HepG2 (cell line): ENCODE measurements around the gene ZBTB2. TPM values are rescaled to one million over a fixed set of nuclear protein-coding genes. Genes with fewer than 3 reads are reported as not detected.

ENCODE experiments used
- ATAC-seq: fragments of 200-7000 bp; cut with Tn5 transposase; 3 replicates; pipeline ENCODE4 v1.9.1; 2020; ENCODE audit warnings: mild to moderate bottlenecking, moderate library complexity
- BruUV-seq: library from RNA; stranded (reverse); fragments of 400-500 nt; replicated peaks from 2 replicates; lab custom pipeline; 2021; lab: Mats Ljungman, UMichigan
- CTCF ChIA-PET: fragments of 300-600 bp; formaldehyde crosslinking; extraction: SDS; loops from one replicate; lab custom pipeline; 2021; ENCODE audit warnings: low total read pairs, inconsistent platforms, low intra/inter-chr PET ratio; lab: Yijun Ruan, JAX
- POLR2A ChIA-PET: fragments of 350-600 bp; sonication (Branson Sonifier 250); formaldehyde crosslinking; loops from one replicate; lab custom pipeline; 2020; ENCODE audit warnings: antibody characterized with exemption, inconsistent platforms; lab: Yijun Ruan, JAX
- DNase-seq: peaks from one replicate; pipeline ENCODE4 v3.0.0-alpha.2; 2015; ENCODE audit warnings: low spot score
- FAIRE-seq: peaks from 3 replicates; lab custom pipeline; 2011; peaks lifted over from hg19 to GRCh38; lab: Jason Lieb, UNC
- H2AFZ ChIP-seq: one replicate; pipeline ENCODE4 v1.6.1; 2011; ENCODE audit warnings: low read length, inconsistent platforms
- H3K27ac ChIP-seq: fragments of 300-600 bp; 3 replicates; pipeline ENCODE4 v1.8.0; 2011; ENCODE audit warnings: mixed run types, mild to moderate bottlenecking, mixed read lengths, low read length, inconsistent platforms; ENCODE audit not compliant: insufficient read depth; ENCODE audit errors: extremely low read length
- H3K27me3 ChIP-seq, 2 experiments: fragments of 200-600 bp in 1 of 2; 2 replicates in 1 of 2; 3 replicates in 1 of 2; pipeline versions ENCODE4 v1.6.0 to v1.8.0; 2011; ENCODE audit warnings: low read length in 2 of 2, mild to moderate bottlenecking in 2 of 2, moderate library complexity in 2 of 2, inconsistent platforms in 1 of 2; ENCODE audit not compliant: insufficient read depth in 2 of 2, control insufficient read depth in 1 of 2
- H3K36me3 ChIP-seq, 2 experiments: fragments of 200-600 bp in 1 of 2; replicated peaks in 1 of 2; 2 replicates in 1 of 2; 3 replicates in 1 of 2; pipeline versions ENCODE4 v1.5.1 to v1.8.0; 2011; ENCODE audit warnings: low read length in 2 of 2, inconsistent platforms in 1 of 2; ENCODE audit not compliant: insufficient read depth in 2 of 2, control insufficient read depth in 1 of 2
- H3K4me1 ChIP-seq: 2 replicates; pipeline ENCODE4 v1.5.1; 2012; ENCODE audit warnings: low read length, inconsistent platforms; ENCODE audit not compliant: insufficient read depth
- H3K4me2 ChIP-seq: 2 replicates; pipeline ENCODE4 v1.6.0; 2011; ENCODE audit warnings: low read depth, low read length, inconsistent platforms
- H3K4me3 ChIP-seq, 3 experiments: fragments of 200-600 bp in 1 of 3; sonication (generic), shearing (Covaris generic) in 1 of 3; replicated peaks in 1 of 3; 2 replicates each; pipeline ENCODE4 v1.5.1; 2011 to 2016; ENCODE audit warnings: low read length in 3 of 3, inconsistent platforms in 2 of 3, low read depth in 2 of 3, mild to moderate bottlenecking in 2 of 3, control low read depth in 1 of 3, mixed read lengths in 1 of 3; ENCODE audit not compliant: insufficient read depth in 1 of 3
- H3K79me2 ChIP-seq: one replicate; pipeline ENCODE4 v1.6.1; 2011; ENCODE audit warnings: low read length, inconsistent platforms; ENCODE audit not compliant: insufficient read depth
- H3K9ac ChIP-seq: 2 replicates; pipeline ENCODE4 v1.6.0; 2011; ENCODE audit warnings: mild to moderate bottlenecking, low read depth, low read length, inconsistent platforms; ENCODE audit not compliant: insufficient read depth
- H3K9me3 ChIP-seq: 2 replicates; pipeline ENCODE4 v1.5.1; 2012; ENCODE audit warnings: mild to moderate bottlenecking, low read length
- H4K20me1 ChIP-seq: 2 replicates; pipeline ENCODE4 v1.6.0; 2011; ENCODE audit warnings: inconsistent platforms, mild to moderate bottlenecking, low read length, moderate library complexity; ENCODE audit not compliant: insufficient read depth
- ATF7-NPFF ChIP-seq: sonication (generic); formaldehyde crosslinking; IDR thresholded peaks from 2 replicates; pipeline ENCODE4 v1.8.1; 2023; ENCODE audit warnings: mild to moderate bottlenecking, low read depth, missing genetic modification reagents, moderate library complexity
- E2F2 ChIP-seq: sonication (generic); formaldehyde crosslinking; IDR thresholded peaks from 2 replicates; pipeline ENCODE4 v1.4.0; 2020; ENCODE audit warnings: missing genetic modification reagents, borderline replicate concordance
- GMEB1 ChIP-seq: sonication (generic); formaldehyde crosslinking; IDR thresholded peaks from 2 replicates; pipeline ENCODE4 v1.5.1; 2020; ENCODE audit warnings: missing genetic modification reagents, mild to moderate bottlenecking, borderline replicate concordance
- HHEX ChIP-seq: IDR thresholded peaks from 2 replicates; pipeline ENCODE4 v1.6.1; 2016; ENCODE audit warnings: control low read depth
- KDM3A ChIP-seq: IDR thresholded peaks from 2 replicates; pipeline ENCODE4 v1.6.1; 2018; ENCODE audit warnings: low read depth, missing compliant biosample characterization
- RNF219 ChIP-seq: sonication (generic); formaldehyde crosslinking; IDR thresholded peaks from 2 replicates; pipeline ENCODE4 v1.5.0; 2020; ENCODE audit warnings: mild to moderate bottlenecking, missing genetic modification reagents
- SOX13 ChIP-seq, 3 experiments: fragments of 450-650 bp in 1 of 3; sonication (generic) in 1 of 3; formaldehyde crosslinking in 1 of 3; IDR thresholded peaks in 2 of 3; conservative IDR thresholded peaks in 1 of 3; 2 replicates each; pipeline versions ENCODE4 v1.5.0 to v1.6.1; 2016 to 2020; ENCODE audit warnings: antibody characterized with exemption in 1 of 3, mild to moderate bottlenecking in 1 of 3, missing compliant biosample characterization in 1 of 3, missing genetic modification reagents in 1 of 3, moderate library complexity in 1 of 3
- ZFY ChIP-seq: sonication (generic); formaldehyde crosslinking; IDR thresholded peaks from 2 replicates; pipeline ENCODE4 v1.4.0; 2020; ENCODE audit warnings: missing genetic modification reagents
- ZNF281 ChIP-seq: sonication (generic); formaldehyde crosslinking; IDR thresholded peaks from 2 replicates; pipeline ENCODE4 v1.4.0; 2020; ENCODE audit warnings: missing genetic modification reagents, borderline replicate concordance
- ZNF558 ChIP-seq: sonication (generic); formaldehyde crosslinking; IDR thresholded peaks from 2 replicates; pipeline ENCODE4 v1.9.0; 2022; ENCODE audit warnings: mild to moderate bottlenecking, missing genetic modification reagents, borderline replicate concordance
- ZNF75D ChIP-seq: sonication (generic); formaldehyde crosslinking; IDR thresholded peaks from 2 replicates; pipeline ENCODE4 v1.8.1; 2023; ENCODE audit warnings: missing genetic modification reagents, mild to moderate bottlenecking, borderline replicate concordance
- ZNF768 ChIP-seq: sonication (generic); formaldehyde crosslinking; IDR thresholded peaks from 2 replicates; pipeline ENCODE4 v1.4.0; 2020; ENCODE audit warnings: missing genetic modification reagents
- WGBS: methylation state at CpG from one replicate; pipeline ENCODE4 v1.1.6; 2017; ENCODE audit warnings: low lambda C conversion rate; 5-methylcytosine and 5-hydroxymethylcytosine counted together
- in situ Hi-C: cut with HindIII; loops from 2 replicates; pipeline ENCODE4 v1.10.0; 2017; ENCODE audit warnings: low pct_unique_long_range_greater_than_20kb; ENCODE audit not compliant: extremely low pct_ligation_motif_present
- intact Hi-C: fragments of 100-400 bp; cut with micrococcal nuclease; formaldehyde crosslinking; loops from one replicate; pipeline ENCODE4 v1.10.0; 2022; ENCODE audit not compliant: unreplicated experiment
- polyA plus RNA-seq, 8 experiments: library from polyadenylated mRNA; depleted of rRNA in 3 of 8; stranded (reverse) in 7 of 8; unstranded in 1 of 8; fragments of >200 nt; fragmentation: Illumina TruSeq in 4 of 8; extraction: Trizol in 4 of 8; gene quantifications; 2 replicates each; pipeline versions ENCODE4 v1.2.1 to v1.2.3, GENCODE V29; 2011 to 2016; ENCODE audit warnings: low read depth in 4 of 8, missing spikeins in 1 of 8, mixed read lengths in 1 of 8; ENCODE audit not compliant: insufficient read depth in 1 of 8
- total RNA-seq, 5 experiments: library from RNA; depleted of rRNA; stranded (reverse); fragments of >200 nt; fragmentation: Illumina TruSeq; extraction: Trizol; gene quantifications; 2 replicates each; pipeline ENCODE4 v1.2.3, GENCODE V29; 2016; ENCODE audit warnings: low read depth in 1 of 5

The ZBTB2 gene
- total and polyA plus RNA-seq, 2 of the 13 experiments (the other 11 are each of a cell fraction or from before 2014, with no cell fraction given), result 15.4 to 22.8 TPM

DNA sequence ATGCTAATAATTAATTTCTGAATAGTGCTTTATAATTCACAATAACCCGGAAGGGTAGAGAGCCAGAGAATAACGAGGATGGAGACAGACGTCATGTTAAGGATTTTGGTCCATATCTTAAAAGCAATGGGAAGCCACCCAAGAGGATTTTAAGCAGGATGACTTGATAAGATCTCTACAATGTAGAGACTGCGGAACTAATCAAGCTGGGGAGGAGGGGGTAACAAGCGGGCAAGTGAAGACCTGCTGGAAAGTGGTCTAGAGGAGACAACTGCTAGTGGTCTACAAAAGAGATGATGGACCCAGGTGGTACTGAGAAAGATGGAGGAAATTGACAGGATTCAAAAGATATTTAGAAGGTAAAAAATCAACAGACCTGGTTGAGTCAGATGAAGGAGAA, 7.2 kb downstream of the ZBTB2 start:
- in situ Hi-C loops, result no loop called here
- H2AFZ ChIP-seq, result no peak overlapping the region
- H3K4me2 ChIP-seq, result no peak overlapping the region
- no peak for ATAC-seq
- peaks cover 0 to 1% of the 10 kb centered on the region in 2 experiments; a peak in 1 of 5 replicates for H3K36me3 ChIP-seq
- H3K79me2 ChIP-seq, result peaks cover 84% of the 10 kb centered on the region
- no peak overlapping the region for H3K27ac ChIP-seq
- H3K9me3 ChIP-seq, result no peaks in the 10 kb centered on the region
- H4K20me1 ChIP-seq, result no peaks in the 10 kb centered on the region
- no TSS peak for BruUV-seq
- 85% methylated on average over 5 of the region's 5 CpGs for WGBS
- ChIA-PET CTCF (no interaction called here), POLR2A (no interaction called here)
- H3K9ac ChIP-seq, result no peak overlapping the region
- no peak for FAIRE-seq
- no peak overlapping the region for H3K4me3 ChIP-seq
- peaks cover 26% of the 10 kb centered on the region for H3K4me1 ChIP-seq
- intact Hi-C loops, result no loop called here
- no peaks in the 10 kb centered on the region for H3K27me3 ChIP-seq
- DNase-seq, result no peak
- no peak for TF ChIP-seq SOX13 (IDR thresholded peaks at IDR 0.05)
- no peak for TF ChIP-seq SOX13 (CRISPR knock-in tag; conservative IDR thresholded peaks at IDR 0.05 in 1 of 2, IDR thresholded peaks at IDR 0.05 in 1 of 2)
- no peak for TF ChIP-seq ZNF281 (CRISPR knock-in tag)
- TF ChIP-seq KDM3A, result no peak
- no peak for TF ChIP-seq GMEB1 (CRISPR knock-in tag)
- no peak for TF ChIP-seq ZFY (CRISPR knock-in tag)
- no peak for TF ChIP-seq ZNF558 (CRISPR knock-in tag)
- no peak for TF ChIP-seq HHEX (CRISPR knock-in tag)
- no peak for TF ChIP-seq ATF7-NPFF (CRISPR knock-in tag)
- no peak for TF ChIP-seq RNF219 (CRISPR knock-in tag)
- TF ChIP-seq ZNF768 (CRISPR knock-in tag), result no peak
- no peak for TF ChIP-seq ZNF75D
- no peak for TF ChIP-seq E2F2
